ENCODE results near the gene CA6. TPM values are rescaled to one million over a fixed set of nuclear protein-coding genes. Genes with fewer than 3 reads are reported as not detected.

Gene CA6
- total and polyA plus RNA-seq, 2 of the 8 experiments (the other 6 are each of a cell fraction or from before 2014, with no cell fraction given): not detected

DNA sequence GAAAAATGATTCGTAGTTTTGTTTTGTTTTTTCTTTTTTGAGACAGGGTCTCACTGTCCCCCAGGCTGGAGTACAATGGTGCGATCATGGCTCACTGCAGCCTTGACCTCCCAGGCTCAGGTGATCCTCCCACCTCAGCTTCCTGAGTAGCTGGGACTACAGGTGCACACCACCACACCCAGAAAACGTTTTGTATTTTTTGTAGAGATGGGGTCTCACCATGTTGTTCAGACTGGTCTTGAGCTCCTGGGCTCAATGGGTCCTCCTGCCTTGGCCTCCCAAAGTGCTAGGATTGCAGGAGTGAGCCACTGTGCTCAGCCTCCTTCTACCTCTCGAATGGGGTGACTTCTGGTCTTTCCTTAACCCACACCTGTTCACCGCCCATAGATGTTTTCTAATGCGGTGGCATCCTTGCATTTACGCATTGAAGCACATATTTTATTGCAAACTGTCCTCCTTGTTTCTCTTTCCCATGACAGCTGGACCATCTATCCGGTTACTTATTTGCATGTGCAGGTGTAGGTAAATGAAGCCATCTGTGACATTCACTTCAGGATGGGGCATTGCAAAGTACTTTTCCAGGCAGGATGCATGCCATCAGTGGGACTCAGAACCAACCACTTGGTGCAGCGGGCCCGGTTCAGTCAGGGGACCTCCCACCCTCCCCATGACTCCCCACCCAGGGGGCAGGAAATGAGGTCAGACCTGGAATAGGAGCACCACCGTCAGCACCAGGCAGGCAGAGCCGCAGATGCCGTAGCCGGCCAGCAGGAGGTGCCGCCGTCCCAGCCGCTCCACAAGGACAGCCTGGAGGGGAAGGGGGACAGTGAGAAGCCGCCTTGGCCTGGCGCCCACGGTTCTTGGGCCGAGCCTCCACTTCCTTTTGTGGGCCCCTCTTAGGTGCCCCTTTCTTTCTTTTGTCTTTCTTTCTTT is 64.0 kb downstream of the CA6 start (continued):
- TF ChIP-seq ZNF274 (IDR thresholded peaks at IDR 0.05; ENCODE audit: borderline replicate concordance, extremely low read depth, low read length) (no peak), RAD21 (IDR thresholded peaks at IDR 0.05 in 1 of 2, conservative IDR thresholded peaks at IDR 0.05 in 1 of 2; ENCODE audit: low read depth in 2 of 2, low read length in 2 of 2) (peak; percentile 87 to 91), SIN3A (conservative IDR thresholded peaks at IDR 0.05 in 1 of 2, IDR thresholded peaks at IDR 0.05 in 1 of 2; ENCODE audit: low read depth in 1 of 2, low read length in 2 of 2) (no peak), JUND (IDR thresholded peaks at IDR 0.05; ENCODE audit: low read length) (peak; percentile 64; the same call in 1 of the 2 replicates), RXRA (IDR thresholded peaks at IDR 0.05; ENCODE audit: insufficient read depth, low read depth, low read length) (no peak), GTF2F1 (IDR thresholded peaks at IDR 0.05; ENCODE audit: borderline replicate concordance, low read depth, low read length) (peak; percentile 96), CREB1 (IDR thresholded peaks at IDR 0.05) (peak; percentile 72), SP2 (IDR thresholded peaks at IDR 0.05; ENCODE audit: low read length) (no peak), EGR1 (IDR thresholded peaks at IDR 0.05; ENCODE audit: borderline replicate concordance, low read depth, low read length) (peak; percentile 24; the same call in 1 of the 2 replicates), TAF7 (optimal IDR thresholded peaks at IDR 0.05; ENCODE audit: borderline replicate concordance, low read depth, low read length) (peak; percentile 99), FOSL1 (IDR thresholded peaks at IDR 0.05; ENCODE audit: insufficient read depth, low read depth, low read length) (no peak), POLR2A (IDR thresholded peaks at IDR 0.05; ENCODE audit: control extremely low read depth in 1 of 2, low read depth in 2 of 2, low read length in 2 of 2) (peak in 1 of 2 experiments; percentile 99; a peak in 2 of 3 replicates), TBP (IDR thresholded peaks at IDR 0.05; ENCODE audit: low read depth, low read length) (peak; percentile 93), YY1 (IDR thresholded peaks at IDR 0.05; ENCODE audit: low read depth, low read length) (no peak), USF2 (IDR thresholded peaks at IDR 0.05; ENCODE audit: low read length) (no peak), CHD2 (IDR thresholded peaks at IDR 0.05; ENCODE audit: low read length) (no peak), SP1 (IDR thresholded peaks at IDR 0.05; ENCODE audit: low read depth, low read length) (no peak)
